Tibial nerve (tissue), 4 donors: ENCODE measurements around the gene GRM8. TPM values are rescaled to one million over a fixed set of nuclear protein-coding genes. Genes with fewer than 3 reads are reported as not detected.

ENCODE experiments used
- DNase-seq, 2 donors: peaks; one replicate each; pipeline ENCODE4 v3.0.0-alpha.2; 2019; ENCODE audit warnings: low spot score in 2 of 2
- H3K27ac ChIP-seq, 4 donors: fragments of 200-600 bp; sonication (generic) in 3 of 4; one replicate each; pipeline ENCODE4 v1.5.1; 2017 to 2019; ENCODE audit warnings: mild to moderate bottlenecking in 1 of 4
- H3K27me3 ChIP-seq, 2 donors: fragments of 200-600 bp; sonication (generic) in 1 of 2; one replicate each; pipeline versions ENCODE4 v1.5.1 to v1.6.0; 2017 to 2019
- H3K36me3 ChIP-seq, 3 donors: fragments of 200-600 bp; sonication (generic); one replicate each; pipeline ENCODE4 v1.5.1; 2018 to 2019
- H3K4me1 ChIP-seq, 4 donors: fragments of 200-600 bp; sonication (generic) in 3 of 4; one replicate each; pipeline ENCODE4 v1.5.1; 2017 to 2019
- H3K4me3 ChIP-seq, 4 donors: fragments of 200-600 bp; sonication (generic) in 3 of 4; one replicate each; pipeline ENCODE4 v1.5.1; 2017 to 2019; ENCODE audit warnings: mild to moderate bottlenecking in 1 of 4, moderate library complexity in 1 of 4
- H3K9me3 ChIP-seq, 4 donors: fragments of 200-600 bp; sonication (generic) in 3 of 4; one replicate each; pipeline ENCODE4 v1.5.1; 2017 to 2019
- EP300 ChIP-seq, 2 donors: sonication (generic); formaldehyde crosslinking; IDR thresholded peaks; one replicate each; pipeline ENCODE4 v1.6.1; 2017; ENCODE audit warnings: antibody characterized with exemption in 2 of 2, mild to moderate bottlenecking in 1 of 2
- POLR2A ChIP-seq, 2 donors: fragments of 450-650 bp; IDR thresholded peaks; one replicate each; pipeline ENCODE4 v1.6.1; 2017; ENCODE audit warnings: antibody characterized with exemption in 2 of 2, mild to moderate bottlenecking in 2 of 2, moderate library complexity in 2 of 2
- WGBS, 2 donors: methylation state at CpG; one replicate each; pipeline ENCODE4 v1.1.5; 2018; 5-methylcytosine and 5-hydroxymethylcytosine counted together
- total RNA-seq, 4 donors: library from RNA; depleted of rRNA; stranded (reverse); fragments of >200 nt; gene quantifications; one replicate each; pipeline ENCODE4 v1.1.0, GENCODE V29; 2016
- TF ChIP-seq, protein P1 (sequence below), 5 experiments: fragments of 200-600 bp in 3 of 5; fragments of 450-650 bp in 2 of 5; sonication (generic) in 3 of 5; IDR thresholded peaks; one replicate each; pipeline ENCODE4 v1.5.1; 2016 to 2019; ENCODE audit warnings: antibody characterized with exemption in 5 of 5, mild to moderate bottlenecking in 3 of 5, moderate library complexity in 2 of 5

The GRM8 gene
- total RNA-seq, 4 donors from 2014 or later, result 0.59 to 1.5 (median 1.1) TPM

DNA sequence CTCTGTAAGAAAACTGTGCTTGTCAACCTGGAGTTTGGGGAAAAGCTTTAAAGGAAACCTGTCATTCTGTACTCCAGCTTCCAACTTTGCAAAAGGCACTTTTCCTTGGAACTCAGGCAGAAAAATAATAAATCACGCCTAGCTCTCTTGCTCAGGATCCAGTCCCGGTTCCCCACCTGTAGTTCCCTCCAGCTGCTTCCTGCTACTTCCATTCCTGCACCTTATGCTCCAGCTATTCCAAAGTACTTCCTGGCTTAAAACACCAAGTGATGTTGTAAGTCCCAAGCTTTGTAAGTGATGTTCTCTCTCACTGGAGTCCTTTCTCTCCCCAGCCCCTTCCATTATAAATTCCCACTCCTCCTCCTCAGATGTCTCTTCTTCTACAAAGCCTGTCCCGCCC is 98.6 kb downstream of the GRM8 start:
- Histone ChIP-seq H3K4me3 (no peak overlapping the region), H3K9me3 (no peaks in the 10 kb centered on the region), H3K27me3 (no peaks in the 10 kb centered on the region), H3K4me1 (no peaks in the 10 kb centered on the region), H3K36me3 (no peaks in the 10 kb centered on the region), H3K27ac (no peak overlapping the region)
- DNase-seq, result no peak
- 62 to 68% methylated on average over 3 of the region's 3 CpGs for WGBS, 2 donors
- TF ChIP-seq POLR2A (IDR thresholded peaks at IDR 0.05), result no peak
- TF ChIP-seq, protein P1, sequence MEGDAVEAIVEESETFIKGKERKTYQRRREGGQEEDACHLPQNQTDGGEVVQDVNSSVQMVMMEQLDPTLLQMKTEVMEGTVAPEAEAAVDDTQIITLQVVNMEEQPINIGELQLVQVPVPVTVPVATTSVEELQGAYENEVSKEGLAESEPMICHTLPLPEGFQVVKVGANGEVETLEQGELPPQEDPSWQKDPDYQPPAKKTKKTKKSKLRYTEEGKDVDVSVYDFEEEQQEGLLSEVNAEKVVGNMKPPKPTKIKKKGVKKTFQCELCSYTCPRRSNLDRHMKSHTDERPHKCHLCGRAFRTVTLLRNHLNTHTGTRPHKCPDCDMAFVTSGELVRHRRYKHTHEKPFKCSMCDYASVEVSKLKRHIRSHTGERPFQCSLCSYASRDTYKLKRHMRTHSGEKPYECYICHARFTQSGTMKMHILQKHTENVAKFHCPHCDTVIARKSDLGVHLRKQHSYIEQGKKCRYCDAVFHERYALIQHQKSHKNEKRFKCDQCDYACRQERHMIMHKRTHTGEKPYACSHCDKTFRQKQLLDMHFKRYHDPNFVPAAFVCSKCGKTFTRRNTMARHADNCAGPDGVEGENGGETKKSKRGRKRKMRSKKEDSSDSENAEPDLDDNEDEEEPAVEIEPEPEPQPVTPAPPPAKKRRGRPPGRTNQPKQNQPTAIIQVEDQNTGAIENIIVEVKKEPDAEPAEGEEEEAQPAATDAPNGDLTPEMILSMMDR (IDR thresholded peaks at IDR 0.05), result no peak
- TF ChIP-seq EP300 (IDR thresholded peaks at IDR 0.05), result no peak

DNA sequence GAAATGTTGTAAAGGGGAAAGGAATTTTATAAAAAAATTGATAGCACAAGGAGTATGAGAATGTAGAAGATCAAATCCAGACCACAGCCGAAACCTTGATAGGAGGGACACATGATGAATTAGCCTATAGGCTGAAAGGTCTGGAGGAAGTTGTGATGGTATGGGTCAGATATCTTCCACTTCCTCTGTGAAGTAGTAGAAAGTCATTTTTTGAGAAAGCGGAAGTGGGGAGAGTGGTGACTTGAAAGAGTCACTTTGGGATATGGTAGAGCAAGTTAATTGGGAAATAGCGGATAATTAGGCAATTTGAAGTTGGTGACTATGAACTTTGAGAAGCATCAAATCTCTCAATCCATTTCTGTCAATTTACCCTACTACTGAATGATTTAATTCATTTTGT is 99.4 kb downstream of the GRM8 start:
- Histone ChIP-seq H3K27me3 (no peaks in the 10 kb centered on the region), H3K9me3 (no peaks in the 10 kb centered on the region), H3K36me3 (no peaks in the 10 kb centered on the region), H3K4me1 (no peaks in the 10 kb centered on the region), H3K27ac (no peak overlapping the region), H3K4me3 (no peak overlapping the region)
- no peak for DNase-seq
- WGBS, 2 donors, result 91 to 95% methylated on average over 3 of the region's 3 CpGs
- TF ChIP-seq EP300 (IDR thresholded peaks at IDR 0.05) (no peak), POLR2A (IDR thresholded peaks at IDR 0.05) (no peak)
- TF ChIP-seq, protein P1 (IDR thresholded peaks at IDR 0.05), result no peak

- Histone ChIP-seq H3K4me1 (no peaks in the 10 kb centered on the region), H3K36me3 (no peaks in the 10 kb centered on the region), H3K4me3 (no peak overlapping the region), H3K9me3 (no peaks in the 10 kb centered on the region), H3K27ac (no peak overlapping the region), H3K27me3 (no peaks in the 10 kb centered on the region)
- TF ChIP-seq, protein P1 (IDR thresholded peaks at IDR 0.05), result no peak
- no peak for TF ChIP-seq POLR2A (IDR thresholded peaks at IDR 0.05)
- no peak for TF ChIP-seq EP300 (IDR thresholded peaks at IDR 0.05)
- DNase-seq, result no peak
Measured at GRCh38 chr7:127152423-127152822, 100.3 kb downstream of the GRM8 start.

GRCh38 chr7:127151379-127151778 is 101.4 kb downstream of the GRM8 start:
- H3K4me1 ChIP-seq, result no peaks in the 10 kb centered on the region
- no peak for TF ChIP-seq POLR2A (IDR thresholded peaks at IDR 0.05)
- TF ChIP-seq EP300 (IDR thresholded peaks at IDR 0.05), result no peak
- TF ChIP-seq, protein P1 (IDR thresholded peaks at IDR 0.05), result no peak
- H3K4me3 ChIP-seq, result no peak overlapping the region
- no peaks in the 10 kb centered on the region for H3K36me3 ChIP-seq
- no peaks in the 10 kb centered on the region for H3K9me3 ChIP-seq
- 52 to 57% methylated on average over 8 of the region's 8 CpGs for WGBS, 2 donors
- no peak for DNase-seq
- no peaks in the 10 kb centered on the region for H3K27me3 ChIP-seq
- H3K27ac ChIP-seq, result no peak overlapping the region

GRCh38 chr7:127150543-127150942 is 102.2 kb downstream of the GRM8 start:
- 41 to 58% methylated on average over 2 of the region's 2 CpGs for WGBS, 2 donors
- TF ChIP-seq POLR2A (IDR thresholded peaks at IDR 0.05), result no peak
- TF ChIP-seq, protein P1 (IDR thresholded peaks at IDR 0.05), result no peak
- no peak for TF ChIP-seq EP300 (IDR thresholded peaks at IDR 0.05)
- no peak overlapping the region for H3K4me3 ChIP-seq
- no peak for DNase-seq
- H3K36me3 ChIP-seq, result no peaks in the 10 kb centered on the region
- no peak overlapping the region for H3K27ac ChIP-seq
- H3K4me1 ChIP-seq, result no peaks in the 10 kb centered on the region
- H3K27me3 ChIP-seq, result no peaks in the 10 kb centered on the region
- no peaks in the 10 kb centered on the region for H3K9me3 ChIP-seq
